Loucy (cell line): Measurements from ENCODE around the gene SLC22A23.

Experiments used
- EZH2phosphoT487 ChIP-seq: fragments of 200-600 bp; IDR thresholded peaks from 2 replicates; pipeline ENCODE4 v1.6.1; 2018; ENCODE audit warnings: antibody characterized with exemption, mild to moderate bottlenecking, moderate library complexity, borderline replicate concordance
- TF ChIP-seq, protein P1 (sequence below): fragments of 200-600 bp; sonication (generic); conservative IDR thresholded peaks from 2 replicates; pipeline ENCODE4 v1.5.1; 2014; ENCODE audit warnings: mild to moderate bottlenecking, antibody characterized with exemption, low read length

DNA sequence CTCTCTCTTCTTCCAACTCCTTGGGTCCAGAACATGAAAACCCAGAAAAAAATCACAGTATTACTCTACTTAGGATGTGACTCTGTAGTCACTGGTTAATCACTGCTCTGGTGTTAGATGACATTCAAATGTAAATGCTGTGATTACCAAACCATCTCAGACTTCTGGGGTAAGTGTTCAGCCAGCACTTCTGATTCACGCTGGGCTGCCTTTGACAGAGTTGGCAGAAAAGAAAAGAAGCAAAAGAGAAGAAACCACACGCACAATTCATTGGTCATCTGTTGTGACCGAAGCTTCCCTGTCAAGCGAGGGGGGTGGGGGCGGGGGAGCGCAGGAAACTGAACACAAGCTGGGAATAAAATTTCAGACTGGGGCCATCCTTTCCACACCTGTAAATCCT, 115.4 kb downstream of the SLC22A23 start:
- TF ChIP-seq, protein P1, sequence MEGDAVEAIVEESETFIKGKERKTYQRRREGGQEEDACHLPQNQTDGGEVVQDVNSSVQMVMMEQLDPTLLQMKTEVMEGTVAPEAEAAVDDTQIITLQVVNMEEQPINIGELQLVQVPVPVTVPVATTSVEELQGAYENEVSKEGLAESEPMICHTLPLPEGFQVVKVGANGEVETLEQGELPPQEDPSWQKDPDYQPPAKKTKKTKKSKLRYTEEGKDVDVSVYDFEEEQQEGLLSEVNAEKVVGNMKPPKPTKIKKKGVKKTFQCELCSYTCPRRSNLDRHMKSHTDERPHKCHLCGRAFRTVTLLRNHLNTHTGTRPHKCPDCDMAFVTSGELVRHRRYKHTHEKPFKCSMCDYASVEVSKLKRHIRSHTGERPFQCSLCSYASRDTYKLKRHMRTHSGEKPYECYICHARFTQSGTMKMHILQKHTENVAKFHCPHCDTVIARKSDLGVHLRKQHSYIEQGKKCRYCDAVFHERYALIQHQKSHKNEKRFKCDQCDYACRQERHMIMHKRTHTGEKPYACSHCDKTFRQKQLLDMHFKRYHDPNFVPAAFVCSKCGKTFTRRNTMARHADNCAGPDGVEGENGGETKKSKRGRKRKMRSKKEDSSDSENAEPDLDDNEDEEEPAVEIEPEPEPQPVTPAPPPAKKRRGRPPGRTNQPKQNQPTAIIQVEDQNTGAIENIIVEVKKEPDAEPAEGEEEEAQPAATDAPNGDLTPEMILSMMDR, result no peak
- no peak for TF ChIP-seq EZH2phosphoT487
